Posterior cingulate gyrus (tissue), 11 donors: ENCODE data around the gene MED27.
A peak's percentile ranks its signal among the peaks of the same experiment; 100 is the strongest.

ENCODE experiments used
- DNase-seq, 10 donors: peaks; one replicate each; pipeline versions ENCODE4 v3.0.0 to v3.0.0-alpha.2; 2020 to 2021; ENCODE audit warnings: mixed read lengths in 3 of 10
- intact Hi-C: fragments of 100-400 bp; cut with DNase I; formaldehyde crosslinking; loops from one replicate; pipeline ENCODE4 v1.15.1; 2023

The MED27 gene

GRCh38 chr9:131845305-131846298 is 234.1 kb downstream of the MED27 start:
- intact Hi-C loops: no loop called here
- DNase-seq: peak in 1 of 10 donors; percentile 21

DNA sequence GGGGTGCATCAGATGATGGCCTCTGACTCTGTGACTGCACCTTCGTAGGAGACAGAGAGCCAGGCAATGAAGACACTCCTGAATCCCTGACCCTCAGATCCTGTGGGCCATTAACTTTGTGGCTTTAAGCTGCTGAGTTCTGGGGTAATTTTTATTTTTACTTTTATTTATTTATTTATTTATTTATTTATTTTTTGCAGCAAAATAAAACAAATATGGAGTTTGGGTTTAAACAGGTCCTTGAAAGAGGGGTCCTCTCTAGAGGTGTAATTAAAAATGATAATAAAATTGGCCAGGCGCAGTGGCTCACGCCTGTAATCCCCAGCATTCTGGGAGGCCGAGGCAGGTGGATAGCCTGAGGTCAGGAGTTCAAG is 234.9 kb downstream of the MED27 start:
- intact Hi-C loops: no loop called here
- peak in 2 of 10 donors; percentile 18 to 22 for DNase-seq

GRCh38 chr9:131843989-131844744 is 235.5 kb downstream of the MED27 start:
- intact Hi-C loops: no loop called here
- DNase-seq: peak in 3 of 10 donors; percentile 62 to 74 (median 65)

- DNase-seq: peak in 2 of 10 donors; percentile 55 to 69
- intact Hi-C loops: no loop called here
These were observed 237.8 kb downstream of the MED27 start for GRCh38 chr9:131841765-131842318.

DNA sequence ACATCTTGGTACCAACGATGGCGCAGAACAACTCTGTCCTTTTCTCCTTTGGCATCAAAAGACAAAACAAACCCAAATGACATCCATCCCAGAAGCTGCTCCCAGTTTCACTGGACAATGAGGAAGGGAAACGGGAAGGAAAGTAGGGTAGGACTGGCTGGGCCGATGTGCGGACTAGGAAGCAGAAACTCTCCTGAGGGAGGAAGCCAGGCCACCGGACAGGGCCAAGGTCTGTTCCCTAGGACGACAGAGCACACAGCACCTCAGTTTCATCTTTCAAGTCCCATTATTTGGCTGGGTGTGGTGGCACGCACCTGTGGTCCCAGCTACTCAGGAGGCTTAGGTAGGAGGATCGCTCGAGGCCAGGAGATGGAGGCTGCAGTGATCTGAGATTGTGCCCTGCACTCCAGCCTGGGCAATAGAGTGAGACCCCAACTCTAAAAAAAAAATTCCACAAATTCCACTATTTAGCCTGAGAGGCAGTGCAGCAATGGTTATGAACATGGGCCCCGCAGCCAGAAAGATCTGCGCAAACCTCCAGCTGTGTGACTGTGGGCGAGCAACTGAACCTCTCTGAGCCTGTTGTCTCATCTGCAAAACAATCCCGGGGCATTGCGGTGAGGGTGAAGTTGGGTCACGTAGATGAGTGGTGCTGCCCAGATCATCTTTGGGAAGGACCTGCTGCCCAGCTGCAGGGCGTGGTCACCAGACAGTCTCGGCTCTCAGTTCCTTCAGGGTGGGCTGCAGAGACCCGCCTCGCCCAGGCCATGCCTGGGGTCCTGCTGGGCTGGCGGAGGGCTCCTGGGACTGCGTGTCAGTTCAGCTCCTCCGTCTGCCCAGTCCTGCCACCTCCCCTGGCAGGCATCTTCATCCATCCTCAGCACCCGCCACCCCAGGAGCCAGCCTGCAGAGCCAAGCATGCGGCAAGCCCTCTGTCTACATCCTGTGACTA is 238.6 kb downstream of the MED27 start:
- peak in 2 of 10 donors; percentile 62 to 74 for DNase-seq
- intact Hi-C loops: no loop called here

DNA sequence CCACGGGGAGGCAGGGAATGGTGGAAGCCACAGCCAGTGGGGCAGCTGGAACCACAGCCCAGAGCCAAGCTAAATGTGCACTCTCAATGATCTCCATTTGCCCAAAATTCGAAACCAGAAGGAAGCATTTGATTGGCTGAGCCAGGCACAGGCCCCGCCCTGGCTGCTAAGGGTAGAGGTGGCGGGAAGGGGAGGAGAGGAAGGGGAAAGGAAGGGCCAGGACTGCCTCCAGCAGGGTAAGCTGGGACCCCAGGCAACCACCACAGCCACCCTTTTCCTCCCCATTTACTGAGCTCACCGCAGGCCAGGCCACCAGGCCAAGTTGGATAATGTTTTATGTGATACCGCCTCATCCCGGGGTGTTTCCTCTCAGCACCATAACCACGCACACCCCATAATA is 239.4 kb downstream of the MED27 start:
- intact Hi-C loops: no loop called here

GRCh38 chr9:131839281-131840084 is 240.2 kb downstream of the MED27 start:
- intact Hi-C loops: no loop called here
- DNase-seq: peak in 2 of 10 donors; percentile 65 to 66

More for the DNA sequence above, 239.4 kb downstream of the MED27 start:
- peak in 1 of 10 donors; percentile 39 for DNase-seq

DNA sequence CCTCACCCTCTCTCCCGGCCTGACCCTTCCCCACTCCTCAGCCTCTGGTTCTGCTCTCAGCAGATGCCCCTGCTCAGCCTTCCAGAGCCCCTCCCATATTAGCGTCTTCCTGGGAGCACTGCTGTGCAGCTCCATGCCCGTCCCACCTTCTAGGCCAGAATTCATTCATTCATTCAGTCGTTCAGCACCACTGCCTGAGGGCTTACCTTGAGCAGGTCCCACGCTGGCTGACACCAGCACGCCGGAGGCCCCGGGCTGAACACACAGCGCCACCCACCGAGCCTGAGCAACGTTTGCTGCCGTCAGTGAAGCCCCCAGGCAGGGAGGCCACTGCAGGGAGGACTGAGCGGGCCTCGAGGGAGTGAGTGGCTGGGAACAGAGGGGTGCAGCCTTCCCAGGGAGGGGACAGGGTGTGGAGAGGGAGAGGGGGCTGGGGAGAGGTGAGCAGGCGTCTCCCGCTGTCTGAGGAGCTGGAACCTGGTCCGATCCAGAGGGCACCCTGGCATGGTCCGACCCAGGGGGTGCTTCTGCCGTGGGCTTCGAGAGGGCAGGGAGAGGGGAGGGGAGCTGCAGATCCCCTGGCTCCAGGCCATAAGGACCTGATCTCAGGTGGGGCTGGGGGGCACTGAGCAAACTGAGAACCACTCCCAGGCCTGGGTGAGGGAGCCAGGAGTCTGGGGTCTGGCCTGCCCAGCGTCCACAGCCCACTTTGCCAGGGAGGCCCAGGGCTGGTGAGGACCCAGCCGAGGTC is 241.0 kb downstream of the MED27 start:
- peak in 2 of 10 donors; percentile 67 to 77 for DNase-seq
- intact Hi-C loops: no loop called here

- peak in 2 of 10 donors; percentile 26 to 64 for DNase-seq
- intact Hi-C loops: no loop called here
These were observed 241.8 kb downstream of the MED27 start for GRCh38 chr9:131837836-131838235.

- DNase-seq: peak in 2 of 10 donors; percentile 25 to 70
- intact Hi-C loops: no loop called here
These were observed 242.4 kb downstream of the MED27 start for GRCh38 chr9:131837316-131837715.

GRCh38 chr9:131836607-131837315 is 242.9 kb downstream of the MED27 start:
- intact Hi-C loops: no loop called here
- DNase-seq: peak in 1 of 10 donors; percentile 54

GRCh38 chr9:131836021-131836420 is 243.6 kb downstream of the MED27 start:
- peak in 2 of 10 donors; percentile 50 to 91 for DNase-seq
- intact Hi-C loops: no loop called here

GRCh38 chr9:131835151-131835910 is 244.3 kb downstream of the MED27 start:
- intact Hi-C loops: no loop called here
- peak in 6 of 10 donors; percentile 37 to 88 (median 65) for DNase-seq

DNA sequence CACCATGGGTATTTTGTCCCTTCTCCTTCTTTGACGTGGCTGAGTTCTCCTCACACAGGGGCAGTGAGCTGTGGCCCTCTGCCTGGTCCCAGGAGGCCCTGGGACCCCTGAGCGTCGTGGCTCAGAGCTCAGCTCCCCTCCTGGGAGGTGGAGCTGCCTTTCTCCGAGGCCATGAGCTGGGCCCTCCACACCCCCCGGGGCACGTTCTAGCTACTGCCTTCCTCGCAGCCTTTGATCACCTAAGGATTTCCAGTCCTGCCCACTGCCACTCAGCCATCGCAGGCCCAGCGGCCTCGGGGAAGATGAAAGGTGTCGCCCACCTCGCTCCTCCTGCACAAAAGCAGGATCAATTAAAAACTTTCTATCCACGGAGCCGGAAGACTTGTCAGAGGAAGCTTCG is 244.9 kb downstream of the MED27 start:
- DNase-seq: peak in 1 of 10 donors; percentile 31
- intact Hi-C loops: no loop called here

- intact Hi-C loops: no loop called here
These were observed 245.8 kb downstream of the MED27 start for GRCh38 chr9:131833906-131834305.

DNA sequence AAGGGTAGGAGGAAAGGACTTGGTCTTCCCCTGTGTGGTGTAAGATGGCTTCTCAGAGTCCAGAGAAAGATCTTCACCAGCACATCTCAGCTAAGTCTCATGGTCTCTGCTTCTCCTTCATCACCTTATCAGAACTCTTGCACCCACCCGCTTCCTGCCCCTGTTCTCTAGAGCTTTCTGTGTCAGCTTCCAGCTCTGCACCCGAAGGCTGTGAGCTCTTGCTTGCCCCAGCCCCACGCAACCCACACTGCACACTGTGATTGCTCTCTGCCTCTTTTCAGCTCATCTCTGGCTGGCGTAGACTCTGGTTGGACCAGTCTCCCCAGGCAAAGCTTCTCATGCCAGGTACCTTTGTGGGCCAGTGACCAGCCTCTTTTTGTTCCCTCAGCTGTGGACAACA is 246.6 kb downstream of the MED27 start:
- intact Hi-C loops: no loop called here
- peak in 1 of 10 donors; percentile 6 for DNase-seq

More at GRCh38 chr9:131833906-131834305, 245.8 kb downstream of the MED27 start:
- DNase-seq: no peak
